GM12878 (cell line): Measurements from ENCODE around the gene ELAVL2. TPM values are rescaled to one million over a fixed set of nuclear protein-coding genes. Genes with fewer than 3 reads are reported as not detected.

Experiments
- ATAC-seq: fragments of 200-7000 bp; cut with Tn5 transposase; 3 replicates; pipeline ENCODE4 v1.9.1; 2020; ENCODE audit warnings: mild to moderate bottlenecking, moderate library complexity
- BruUV-seq: library from RNA; stranded (reverse); fragments of 400-500 nt; replicated peaks from 2 replicates; lab custom pipeline; 2021; lab: Mats Ljungman, UMichigan
- CTCF ChIA-PET: fragments of 300-600 bp; sonication (Branson Sonifier 250); formaldehyde crosslinking; extraction: SDS; loops from one replicate; lab custom pipeline; 2021; ENCODE audit warnings: inconsistent platforms; lab: Yijun Ruan, JAX
- POLR2A ChIA-PET: fragments of 350-600 bp; formaldehyde crosslinking; extraction: SDS; loops from one replicate; lab custom pipeline; 2021; ENCODE audit warnings: inconsistent platforms; lab: Charles Lee
- RAD21 ChIA-PET: fragments of 300-600 bp; sonication (Branson Sonifier 250); formaldehyde crosslinking; loops from one replicate; lab custom pipeline; 2023; ENCODE audit warnings: antibody characterized with exemption; ENCODE audit not compliant: unreplicated experiment; lab: Charles Lee
- SMC1A ChIA-PET: fragments of 300-600 bp; sonication (Branson Sonifier 250); formaldehyde crosslinking; loops from one replicate; lab custom pipeline; 2023; ENCODE audit not compliant: unreplicated experiment, uncharacterized antibody; lab: Charles Lee
- DNase-seq: peaks from one replicate; pipeline ENCODE4 v3.0.0-alpha.2; 2011; ENCODE audit warnings: low read depth, low spot score
- FAIRE-seq: peaks from 3 replicates; lab custom pipeline; 2011; peaks lifted over from hg19 to GRCh38; lab: Jason Lieb, UNC
- H2AFZ ChIP-seq: 2 replicates; pipeline ENCODE4 v1.6.0; 2011; ENCODE audit warnings: low read depth, low read length, control low read depth; ENCODE audit not compliant: control insufficient read depth
- H3K27ac ChIP-seq: 2 replicates; pipeline ENCODE4 v1.5.1; 2011; ENCODE audit warnings: control low read depth; ENCODE audit not compliant: control insufficient read depth, insufficient read depth
- H3K27me3 ChIP-seq, 2 experiments: replicated peaks in 1 of 2; 2 replicates each; pipeline versions ENCODE4 v1.6.0 to v1.6.1; 2011; ENCODE audit warnings: low read length in 1 of 2; ENCODE audit not compliant: control insufficient read depth in 2 of 2, insufficient read depth in 2 of 2
- H3K36me3 ChIP-seq, 2 experiments: 2 replicates each; pipeline ENCODE4 v1.5.1; 2011; ENCODE audit warnings: low read length in 1 of 2; ENCODE audit not compliant: control insufficient read depth in 2 of 2, insufficient read depth in 2 of 2
- H3K4me1 ChIP-seq: 2 replicates; pipeline ENCODE4 v1.6.1; 2011; ENCODE audit warnings: mild to moderate bottlenecking, low read length, moderate library complexity, mixed read lengths; ENCODE audit not compliant: control insufficient read depth, insufficient read depth
- H3K4me2 ChIP-seq: 2 replicates; pipeline ENCODE4 v1.6.0; 2011; ENCODE audit warnings: control low read depth; ENCODE audit not compliant: control insufficient read depth, insufficient read depth
- H3K4me3 ChIP-seq: fragments of 200-600 bp; sonication (generic); 2 replicates; pipeline ENCODE4 v1.5.1; 2016
- H3K79me2 ChIP-seq: 2 replicates; pipeline ENCODE4 v1.6.0; 2011; ENCODE audit warnings: low read length; ENCODE audit not compliant: control insufficient read depth, insufficient read depth
- H3K9ac ChIP-seq: 2 replicates; pipeline ENCODE4 v1.8.0; 2011; ENCODE audit warnings: low read length, control low read depth, mixed read lengths; ENCODE audit not compliant: control insufficient read depth, insufficient read depth
- H3K9me3 ChIP-seq: replicated peaks from 3 replicates; pipeline ENCODE4 v1.5.1; 2011; ENCODE audit warnings: mild to moderate bottlenecking, low read length; ENCODE audit not compliant: control insufficient read depth, insufficient read depth
- H4K20me1 ChIP-seq: 2 replicates; pipeline ENCODE4 v1.6.0; 2011; ENCODE audit not compliant: control insufficient read depth, insufficient read depth
- CBX5 ChIP-seq: sonication (generic); IDR thresholded peaks from 2 replicates; pipeline ENCODE4 v1.6.1; 2016; ENCODE audit warnings: low read depth, moderate library complexity, mild to moderate bottlenecking, inconsistent platforms
- CHD4 ChIP-seq: fragments of 200-600 bp; sonication (generic); IDR thresholded peaks from 2 replicates; pipeline ENCODE4 v1.6.1; 2016; ENCODE audit warnings: mild to moderate bottlenecking
- CREM ChIP-seq: IDR thresholded peaks from 2 replicates; pipeline ENCODE4 v1.6.1; 2014; ENCODE audit warnings: antibody characterized with exemption, low read depth
- EP300 ChIP-seq, 2 experiments: fragments of 150-350 bp in 1 of 2; IDR thresholded peaks; 2 replicates each; pipeline ENCODE4 v1.6.1; 2011 to 2012; ENCODE audit warnings: low read depth in 2 of 2, low read length in 2 of 2, borderline replicate concordance in 1 of 2, improper control_type of control experiment in 1 of 2, inconsistent platforms in 1 of 2; ENCODE audit not compliant: control insufficient read depth in 1 of 2
- EZH2 ChIP-seq: IDR thresholded peaks from 2 replicates; pipeline ENCODE4 v1.6.1; 2012; ENCODE audit warnings: low read depth, mild to moderate bottlenecking, control low read depth, inconsistent platforms, low read length, borderline replicate concordance; ENCODE audit not compliant: control insufficient read depth
- HDAC2 ChIP-seq: fragments of 200-600 bp; sonication (generic); IDR thresholded peaks from 2 replicates; pipeline ENCODE4 v1.6.1; 2017
- LARP7 ChIP-seq: fragments of 450-650 bp; IDR thresholded peaks from 2 replicates; pipeline ENCODE4 v1.6.1; 2017; ENCODE audit warnings: mild to moderate bottlenecking
- RBBP5 ChIP-seq: fragments of 200-600 bp; sonication (generic); conservative IDR thresholded peaks from 2 replicates; pipeline ENCODE4 v1.6.1; 2016
- ZBED1 ChIP-seq: IDR thresholded peaks from 2 replicates; pipeline ENCODE4 v1.6.1; 2016; ENCODE audit warnings: borderline replicate concordance
- WGBS: methylation state at CpG from one replicate; pipeline ENCODE4 v1.1.6; 2016; ENCODE audit warnings: low lambda C conversion rate; ENCODE audit not compliant: insufficient replicate concordance, insufficient coverage; ENCODE audit errors: missing lambda C conversion rate; 5-methylcytosine and 5-hydroxymethylcytosine counted together
- in situ Hi-C: fragments of 300-500 bp; cut with MboI; formaldehyde crosslinking; loops from 9 replicates; pipeline ENCODE4 v1.14.3; 2018; ENCODE audit warnings: mixed read lengths
- intact Hi-C: fragments of 100-400 bp; cut with micrococcal nuclease; formaldehyde crosslinking; loops from one replicate; pipeline ENCODE4 v1.14.2; 2022; ENCODE audit not compliant: unreplicated experiment
- polyA plus RNA-seq, 11 experiments: library from polyadenylated mRNA; depleted of rRNA in 4 of 11; unstranded in 6 of 11; stranded (reverse) in 5 of 11; fragments of >200 nt; fragmentation: Nextera tagmentation in 4 of 11; fragmentation: Illumina TruSeq in 1 of 11; extraction: Ambion mirVana in 4 of 11; extraction: Trizol in 1 of 11; gene quantifications; 1 replicate in 1 of 11; 2 replicates in 10 of 11; pipeline versions ENCODE4 v1.2.1 to v1.2.3, GENCODE V29; 2011 to 2016; ENCODE audit warnings: inconsistent platforms in 2 of 11, missing spikeins in 2 of 11, low read depth in 1 of 11
- total RNA-seq, 4 experiments: library from RNA; depleted of rRNA in 3 of 4; stranded (reverse); fragments of >200 nt in 3 of 4; fragmentation: Illumina TruSeq in 1 of 4; extraction: Trizol in 1 of 4; gene quantifications; 2 replicates each; pipeline versions ENCODE4 v1.2.1 to v1.2.3, GENCODE V29; 2013 to 2021
- TF ChIP-seq, protein P1 (sequence below): IDR thresholded peaks from 2 replicates; pipeline ENCODE4 v1.6.1; 2012; ENCODE audit warnings: mild to moderate bottlenecking, low read depth, low read length
- TF ChIP-seq, protein P2 (sequence below): fragments of 450-650 bp; formaldehyde crosslinking; IDR thresholded peaks from 2 replicates; pipeline ENCODE4 v1.4.0; 2022; ENCODE audit warnings: mild to moderate bottlenecking, moderate library complexity
- TF ChIP-seq, protein P3 (sequence below): IDR thresholded peaks from 2 replicates; pipeline ENCODE4 v1.6.1; 2011; ENCODE audit warnings: low read depth, low read length, improper control_type of control experiment, borderline replicate concordance
- TF ChIP-seq, protein P4 (sequence below): fragments of 450-650 bp; IDR thresholded peaks from 2 replicates; pipeline ENCODE4 v1.6.1; 2018; ENCODE audit warnings: borderline replicate concordance, mild to moderate bottlenecking; ENCODE audit not compliant: partially characterized antibody

Gene ELAVL2
- total and polyA plus RNA-seq, 10 of the 15 experiments (the other 5 are each of a cell fraction or from before 2014, with no cell fraction given), result 0.24 to 2.6 (median 0.76) TPM

DNA sequence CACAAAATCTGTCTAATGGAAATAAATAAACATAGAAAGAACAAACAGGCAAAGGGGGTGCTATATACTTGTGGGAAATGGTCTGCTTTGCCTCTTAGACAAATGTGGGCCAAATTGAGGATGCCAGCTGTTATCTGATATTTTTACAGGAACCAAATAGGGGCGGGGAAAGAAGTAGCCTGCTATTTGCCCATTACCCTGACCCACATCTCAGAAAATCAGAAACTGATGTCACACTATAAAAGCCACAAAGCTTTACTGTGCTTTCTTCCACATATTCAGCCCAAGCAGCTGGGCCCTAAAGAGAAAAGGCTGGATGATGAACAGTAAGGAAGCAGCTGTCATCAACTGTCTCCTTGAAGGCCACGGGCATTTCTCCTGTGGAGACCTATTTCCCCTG is 97.3 kb downstream of the ELAVL2 start:
- ChIA-PET SMC1A (interaction anchor here (1.0 to 4.3 kb wide), 5 partner anchors 7 to 90 kb away, joined by 3 to 20 read pairs (median 4); no protein-coding TSS in a partner anchor), POLR2A (interaction anchor here (1.3 to 1.4 kb wide), 2 partner anchors 9 to 11 kb away, joined by 3 to 4 read pairs; no protein-coding TSS in a partner anchor), RAD21 (interaction anchor here (1.7 kb wide), 1 partner anchor 23 kb away, joined by 6 read pairs; no protein-coding TSS in a partner anchor), CTCF (interaction anchor here (1.0 kb wide), 1 partner anchor 41 kb away, joined by 3 read pairs; no protein-coding TSS in a partner anchor)
- BruUV-seq, result no TSS peak
- no peaks in the 10 kb centered on the region for H3K79me2 ChIP-seq
- no peak overlapping the region for H3K4me3 ChIP-seq
- no peaks in the 10 kb centered on the region for H4K20me1 ChIP-seq
- no peak overlapping the region for H2AFZ ChIP-seq
- 0% methylated on average over 2 of the region's 2 CpGs for WGBS
- no peak overlapping the region for H3K9ac ChIP-seq
- FAIRE-seq, result no peak
- H3K27me3 ChIP-seq, result no peaks in the 10 kb centered on the region
- peak; percentile 12; the same call in 1 of the 3 replicates for ATAC-seq
- in situ Hi-C loops (no loop called here), intact Hi-C loops (no loop called here)
- DNase-seq, result no peak
- H3K36me3 ChIP-seq, result no peaks in the 10 kb centered on the region
- H3K27ac ChIP-seq, result no peak overlapping the region
- H3K4me2 ChIP-seq, result no peak overlapping the region
- no peaks in the 10 kb centered on the region for H3K9me3 ChIP-seq
- no peaks in the 10 kb centered on the region for H3K4me1 ChIP-seq
- no peak for TF ChIP-seq CREM
- TF ChIP-seq, protein P1, sequence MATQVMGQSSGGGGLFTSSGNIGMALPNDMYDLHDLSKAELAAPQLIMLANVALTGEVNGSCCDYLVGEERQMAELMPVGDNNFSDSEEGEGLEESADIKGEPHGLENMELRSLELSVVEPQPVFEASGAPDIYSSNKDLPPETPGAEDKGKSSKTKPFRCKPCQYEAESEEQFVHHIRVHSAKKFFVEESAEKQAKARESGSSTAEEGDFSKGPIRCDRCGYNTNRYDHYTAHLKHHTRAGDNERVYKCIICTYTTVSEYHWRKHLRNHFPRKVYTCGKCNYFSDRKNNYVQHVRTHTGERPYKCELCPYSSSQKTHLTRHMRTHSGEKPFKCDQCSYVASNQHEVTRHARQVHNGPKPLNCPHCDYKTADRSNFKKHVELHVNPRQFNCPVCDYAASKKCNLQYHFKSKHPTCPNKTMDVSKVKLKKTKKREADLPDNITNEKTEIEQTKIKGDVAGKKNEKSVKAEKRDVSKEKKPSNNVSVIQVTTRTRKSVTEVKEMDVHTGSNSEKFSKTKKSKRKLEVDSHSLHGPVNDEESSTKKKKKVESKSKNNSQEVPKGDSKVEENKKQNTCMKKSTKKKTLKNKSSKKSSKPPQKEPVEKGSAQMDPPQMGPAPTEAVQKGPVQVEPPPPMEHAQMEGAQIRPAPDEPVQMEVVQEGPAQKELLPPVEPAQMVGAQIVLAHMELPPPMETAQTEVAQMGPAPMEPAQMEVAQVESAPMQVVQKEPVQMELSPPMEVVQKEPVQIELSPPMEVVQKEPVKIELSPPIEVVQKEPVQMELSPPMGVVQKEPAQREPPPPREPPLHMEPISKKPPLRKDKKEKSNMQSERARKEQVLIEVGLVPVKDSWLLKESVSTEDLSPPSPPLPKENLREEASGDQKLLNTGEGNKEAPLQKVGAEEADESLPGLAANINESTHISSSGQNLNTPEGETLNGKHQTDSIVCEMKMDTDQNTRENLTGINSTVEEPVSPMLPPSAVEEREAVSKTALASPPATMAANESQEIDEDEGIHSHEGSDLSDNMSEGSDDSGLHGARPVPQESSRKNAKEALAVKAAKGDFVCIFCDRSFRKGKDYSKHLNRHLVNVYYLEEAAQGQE, result no peak
- TF ChIP-seq EZH2, result no peak
- no peak for TF ChIP-seq EP300 (IDR thresholded peaks at IDR 0.05; ENCODE audit: borderline replicate concordance in 1 of 2, control insufficient read depth in 1 of 2, low read depth in 2 of 2, low read length in 2 of 2)
- TF ChIP-seq, protein P2, sequence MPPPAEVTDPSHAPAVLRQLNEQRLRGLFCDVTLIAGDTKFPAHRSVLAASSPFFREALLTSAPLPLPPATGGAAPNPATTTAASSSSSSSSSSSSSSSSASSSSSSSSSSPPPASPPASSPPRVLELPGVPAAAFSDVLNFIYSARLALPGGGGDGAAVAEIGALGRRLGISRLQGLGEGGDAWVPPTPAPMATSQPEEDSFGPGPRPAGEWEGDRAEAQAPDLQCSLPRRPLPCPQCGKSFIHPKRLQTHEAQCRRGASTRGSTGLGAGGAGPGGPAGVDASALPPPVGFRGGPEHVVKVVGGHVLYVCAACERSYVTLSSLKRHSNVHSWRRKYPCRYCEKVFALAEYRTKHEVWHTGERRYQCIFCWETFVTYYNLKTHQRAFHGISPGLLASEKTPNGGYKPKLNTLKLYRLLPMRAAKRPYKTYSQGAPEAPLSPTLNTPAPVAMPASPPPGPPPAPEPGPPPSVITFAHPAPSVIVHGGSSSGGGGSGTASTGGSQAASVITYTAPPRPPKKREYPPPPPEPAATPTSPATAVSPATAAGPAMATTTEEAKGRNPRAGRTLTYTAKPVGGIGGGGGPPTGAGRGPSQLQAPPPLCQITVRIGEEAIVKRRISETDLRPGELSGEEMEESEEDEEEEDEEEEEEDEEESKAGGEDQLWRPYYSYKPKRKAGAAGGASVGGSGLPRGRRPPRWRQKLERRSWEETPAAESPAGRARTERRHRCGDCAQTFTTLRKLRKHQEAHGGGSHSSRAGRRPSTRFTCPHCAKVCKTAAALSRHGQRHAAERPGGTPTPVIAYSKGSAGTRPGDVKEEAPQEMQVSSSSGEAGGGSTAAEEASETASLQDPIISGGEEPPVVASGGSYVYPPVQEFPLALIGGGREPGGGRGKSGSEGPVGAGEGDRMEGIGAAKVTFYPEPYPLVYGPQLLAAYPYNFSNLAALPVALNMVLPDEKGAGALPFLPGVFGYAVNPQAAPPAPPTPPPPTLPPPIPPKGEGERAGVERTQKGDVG (CRISPR knock-in tag), result no peak
- TF ChIP-seq ZBED1, result no peak
- no peak for TF ChIP-seq HDAC2
- TF ChIP-seq, protein P3, sequence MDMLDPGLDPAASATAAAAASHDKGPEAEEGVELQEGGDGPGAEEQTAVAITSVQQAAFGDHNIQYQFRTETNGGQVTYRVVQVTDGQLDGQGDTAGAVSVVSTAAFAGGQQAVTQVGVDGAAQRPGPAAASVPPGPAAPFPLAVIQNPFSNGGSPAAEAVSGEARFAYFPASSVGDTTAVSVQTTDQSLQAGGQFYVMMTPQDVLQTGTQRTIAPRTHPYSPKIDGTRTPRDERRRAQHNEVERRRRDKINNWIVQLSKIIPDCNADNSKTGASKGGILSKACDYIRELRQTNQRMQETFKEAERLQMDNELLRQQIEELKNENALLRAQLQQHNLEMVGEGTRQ, result no peak
- TF ChIP-seq RBBP5, result no peak
- TF ChIP-seq CHD4, result no peak
- no peak for TF ChIP-seq LARP7
- TF ChIP-seq, protein P4, sequence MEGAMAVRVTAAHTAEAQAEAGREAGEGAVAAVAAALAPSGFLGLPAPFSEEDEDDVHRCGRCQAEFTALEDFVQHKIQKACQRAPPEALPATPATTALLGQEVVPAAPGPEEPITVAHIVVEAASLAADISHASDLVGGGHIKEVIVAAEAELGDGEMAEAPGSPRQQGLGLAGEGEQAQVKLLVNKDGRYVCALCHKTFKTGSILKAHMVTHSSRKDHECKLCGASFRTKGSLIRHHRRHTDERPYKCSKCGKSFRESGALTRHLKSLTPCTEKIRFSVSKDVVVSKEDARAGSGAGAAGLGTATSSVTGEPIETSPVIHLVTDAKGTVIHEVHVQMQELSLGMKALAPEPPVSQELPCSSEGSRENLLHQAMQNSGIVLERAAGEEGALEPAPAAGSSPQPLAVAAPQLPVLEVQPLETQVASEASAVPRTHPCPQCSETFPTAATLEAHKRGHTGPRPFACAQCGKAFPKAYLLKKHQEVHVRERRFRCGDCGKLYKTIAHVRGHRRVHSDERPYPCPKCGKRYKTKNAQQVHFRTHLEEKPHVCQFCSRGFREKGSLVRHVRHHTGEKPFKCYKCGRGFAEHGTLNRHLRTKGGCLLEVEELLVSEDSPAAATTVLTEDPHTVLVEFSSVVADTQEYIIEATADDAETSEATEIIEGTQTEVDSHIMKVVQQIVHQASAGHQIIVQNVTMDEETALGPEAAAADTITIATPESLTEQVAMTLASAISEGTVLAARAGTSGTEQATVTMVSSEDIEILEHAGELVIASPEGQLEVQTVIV, result no peak
- TF ChIP-seq CBX5, result no peak
